Middle frontal gyrus (tissue), 1 donor: ENCODE results near the gene TMEM35B.
"Not testable (repeated sequence)": the region's sequence is repeated elsewhere in the genome, so short reads cannot be mapped to it uniquely, and the experiment has no call there.

Source experiments
- DNase-seq: peaks from one replicate; pipeline ENCODE4 v3.0.0-alpha.2; 2015; ENCODE audit warnings: low spot score; ENCODE audit errors: extremely low spot score

The TMEM35B gene

GRCh38 chr1:34984793-34985608 is at the start of gene TMEM35B:
Gene TMEM35B, minus strand, starts transcription at chr1:34985347. Its CDS starts 42 bp downstream, at chr1:34985305.
- DNase-seq = peak; percentile 21

- DNase-seq = no peak
Measured at GRCh38 chr1:35033346-35033745, 48.2 kb upstream of the TMEM35B start.

- no peak for DNase-seq
Measured at GRCh38 chr1:35032384-35032739, 47.2 kb upstream of the TMEM35B start.

- no peak for DNase-seq
Measured at GRCh38 chr1:35030756-35031446, 45.8 kb upstream of the TMEM35B start.

- no peak for DNase-seq
Measured at GRCh38 chr1:35030338-35030737, 45.2 kb upstream of the TMEM35B start.

GRCh38 chr1:35029761-35030160 is 44.6 kb upstream of the TMEM35B start:
- no peak for DNase-seq

GRCh38 chr1:35016406-35016805 is 31.3 kb upstream of the TMEM35B start:
- DNase-seq = no peak

- DNase-seq = no peak
Measured at GRCh38 chr1:35014486-35014885, 29.3 kb upstream of the TMEM35B start.

- DNase-seq = no peak
Measured at GRCh38 chr1:35005711-35006110, 20.6 kb upstream of the TMEM35B start.

- DNase-seq = no peak
Measured at GRCh38 chr1:35001743-35002142, 16.6 kb upstream of the TMEM35B start.

- no peak for DNase-seq
Measured at GRCh38 chr1:34994878-34995277, 9.7 kb upstream of the TMEM35B start.

- no peak for DNase-seq
Measured at GRCh38 chr1:34988581-34988980, 3.4 kb upstream of the TMEM35B start.

- DNase-seq = no peak
Measured at GRCh38 chr1:34988147-34988546, 3.0 kb upstream of the TMEM35B start.

- no peak for DNase-seq
Measured at GRCh38 chr1:34987018-34987417, 1.9 kb upstream of the TMEM35B start.

GRCh38 chr1:34985609-34985904 is 410 bp upstream of the TMEM35B start:
- DNase-seq = not testable (repeated sequence)

GRCh38 chr1:34984435-34984792 is 733 bp downstream of the TMEM35B start:
- no peak for DNase-seq

- no peak for DNase-seq
Measured at GRCh38 chr1:34983700-34984355, 1.3 kb downstream of the TMEM35B start.

- DNase-seq = no peak
Measured at GRCh38 chr1:34982820-34983376, 2.2 kb downstream of the TMEM35B start.

GRCh38 chr1:34980715-34981114 is 4.4 kb downstream of the TMEM35B start:
- no peak for DNase-seq

GRCh38 chr1:34978921-34979320 is 6.2 kb downstream of the TMEM35B start:
- DNase-seq = no peak

GRCh38 chr1:34977858-34978257 is 7.3 kb downstream of the TMEM35B start:
- DNase-seq = no peak

- no peak for DNase-seq
Measured at GRCh38 chr1:34977210-34977471, 8.0 kb downstream of the TMEM35B start.
